SK-N-MC (cell line): ENCODE results near the gene GNS.

Experiments used
- EZH2 ChIP-seq: fragments of 200-600 bp; sonication (generic); IDR thresholded peaks from one replicate; pipeline ENCODE4 v1.6.1; 2017; ENCODE audit warnings: antibody characterized with exemption
- POLR2AphosphoS5 ChIP-seq: IDR thresholded peaks from 2 replicates; pipeline ENCODE4 v1.6.1; 2012; ENCODE audit warnings: mild to moderate bottlenecking, low read depth, low read length, borderline replicate concordance

- TF ChIP-seq POLR2AphosphoS5 (no peak), EZH2 (no peak)
Measured at GRCh38 chr12:64739778-64740177, 19.4 kb downstream of the GNS start.
